EH (cell line): ENCODE results near the gene MICAL3.
"Not testable (repeated sequence)": the region's sequence is repeated elsewhere in the genome, so short reads cannot be mapped to it uniquely, and the experiment has no call there.

Experiments used
- DNase-seq: peaks from one replicate; pipeline ENCODE4 v3.0.0-alpha.2; 2015; ENCODE audit warnings: low read depth

The MICAL3 gene

DNA sequence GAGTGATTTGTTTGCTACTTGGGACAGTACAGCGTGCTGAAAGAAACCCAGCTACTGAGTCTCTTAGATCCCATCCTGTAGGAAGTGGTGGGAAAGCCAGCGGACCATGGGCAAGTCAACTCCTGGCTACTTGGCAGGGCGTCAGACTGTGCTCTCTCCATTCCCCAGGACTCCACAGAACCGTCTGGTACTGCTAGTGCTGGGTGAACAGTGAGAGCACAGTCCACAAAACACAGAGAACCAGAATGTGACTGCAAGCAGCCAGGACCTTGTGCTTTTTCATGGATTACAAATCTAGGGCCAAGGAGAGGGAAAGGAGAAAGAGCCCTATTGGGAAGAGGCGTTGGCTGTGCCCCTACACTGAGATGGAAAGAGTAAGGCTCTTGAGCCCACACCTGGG is 260.3 kb downstream of the MICAL3 start:
- no peak for DNase-seq

DNA sequence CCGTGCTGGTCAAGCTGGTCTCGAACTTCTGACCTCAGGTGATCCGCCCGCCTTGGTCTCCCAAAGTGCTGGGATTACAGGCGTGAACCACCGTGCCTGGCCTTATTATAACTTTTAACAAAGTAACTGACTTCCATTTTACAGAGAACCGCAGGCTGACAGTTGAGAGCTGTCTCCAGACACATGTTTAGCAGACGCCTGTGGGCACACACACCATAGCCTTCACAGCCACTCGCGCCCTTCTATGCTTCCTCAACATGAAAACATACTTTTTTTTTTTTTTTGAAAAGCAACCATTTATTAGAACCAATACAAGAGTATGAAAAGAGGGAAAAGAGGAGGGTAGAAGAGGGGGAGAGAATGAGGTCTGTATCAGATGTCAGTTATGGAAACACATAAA is 260.9 kb downstream of the MICAL3 start:
- not testable (repeated sequence) for DNase-seq

DNA sequence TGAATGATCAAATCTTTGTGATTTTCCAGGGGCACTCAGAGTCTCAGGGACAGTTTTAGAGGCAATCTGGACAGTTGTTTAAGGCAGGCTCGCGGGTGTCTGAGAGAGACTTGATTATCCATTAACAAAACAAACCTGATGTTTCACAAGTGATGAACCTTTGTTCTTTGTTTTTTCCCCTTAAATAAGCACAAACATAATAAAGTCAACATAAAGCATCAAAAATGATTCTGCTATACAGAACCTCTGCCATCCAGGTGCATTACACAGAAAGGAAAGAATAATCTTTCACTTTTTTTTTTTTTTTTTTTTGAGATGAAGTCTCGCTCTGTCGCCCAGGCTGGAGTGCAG is 263.2 kb downstream of the MICAL3 start:
- no peak for DNase-seq

DNA sequence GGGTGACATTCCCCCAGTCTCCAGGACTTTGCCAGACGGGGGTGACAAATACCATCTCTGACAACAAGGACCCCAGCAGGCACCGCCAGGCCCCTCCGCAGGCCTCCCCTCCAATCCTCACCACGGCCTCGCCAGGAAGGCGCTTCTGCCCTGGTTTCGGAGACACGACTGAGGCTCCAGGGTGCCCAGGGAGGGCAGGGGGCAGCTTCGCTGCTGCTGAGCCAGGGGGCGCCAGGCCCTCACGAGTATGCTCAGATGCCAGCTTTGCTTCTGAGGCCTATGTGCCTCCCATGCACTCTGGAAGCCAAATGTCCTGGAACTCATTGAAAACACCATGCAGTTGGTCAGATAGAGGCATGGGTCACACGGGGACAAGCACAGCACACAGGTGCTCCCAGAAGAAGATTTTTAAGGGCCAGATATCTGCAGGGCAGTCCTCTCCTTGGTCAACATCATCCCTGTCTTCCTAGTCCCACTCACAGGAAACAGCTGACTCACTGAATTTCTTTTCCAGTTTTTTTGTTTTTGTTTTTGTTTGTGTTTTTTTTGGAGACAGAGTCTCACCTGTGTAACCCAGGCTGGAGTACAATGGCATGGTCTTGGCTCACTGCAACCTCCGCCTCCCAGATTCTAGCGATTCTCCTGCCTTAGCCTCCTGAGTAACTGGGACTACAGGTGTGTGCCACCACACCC is 270.0 kb downstream of the MICAL3 start:
- peak; percentile 18 for DNase-seq

DNA sequence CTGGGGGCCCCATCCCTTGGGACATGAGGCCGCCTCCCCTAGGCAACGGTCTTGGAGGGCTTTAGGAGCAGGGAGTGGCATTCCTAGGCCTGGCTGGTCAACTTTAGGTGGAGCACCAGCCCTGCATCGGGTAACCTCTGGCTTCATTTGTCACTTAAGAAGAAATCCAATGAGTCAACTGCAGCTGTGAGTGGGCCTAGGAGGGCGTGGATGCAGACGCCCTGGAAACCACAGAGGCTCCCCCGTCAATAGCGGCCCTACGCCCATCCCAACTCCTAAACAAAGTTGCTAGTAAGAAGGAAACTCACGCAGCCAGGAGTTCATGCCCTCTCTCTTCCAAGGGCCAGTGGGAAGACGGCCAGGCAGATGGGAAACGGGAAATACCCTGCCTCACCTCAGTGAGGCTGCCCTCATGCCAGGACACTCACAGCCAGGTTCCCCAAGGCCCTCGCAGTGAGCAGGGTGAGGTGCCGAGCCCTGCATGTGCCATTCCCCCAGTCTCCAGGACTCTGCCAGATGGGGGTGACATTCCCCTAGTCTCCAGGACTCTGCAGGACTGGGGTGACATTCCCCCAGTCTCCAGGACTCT is 270.9 kb downstream of the MICAL3 start:
- DNase-seq: no peak

DNA sequence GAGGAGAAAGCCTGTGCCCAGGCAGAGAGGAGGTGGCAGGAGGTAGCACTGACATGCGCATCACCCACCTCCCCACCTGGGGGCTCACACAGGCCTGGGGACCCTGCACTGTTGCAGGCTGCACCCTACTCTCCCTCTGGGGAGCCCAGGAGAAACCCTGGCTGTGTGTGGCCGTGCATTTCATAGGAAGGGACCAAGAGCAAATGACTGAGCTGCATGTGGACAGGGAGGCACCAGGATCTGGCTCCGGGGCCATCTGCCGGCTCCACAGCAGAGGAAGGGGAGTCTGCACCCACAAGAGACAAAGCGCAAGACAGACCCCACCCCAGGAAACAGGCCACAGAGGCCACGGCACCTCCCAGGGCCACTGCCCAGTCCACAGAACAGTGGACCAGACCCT is 272.8 kb downstream of the MICAL3 start:
- DNase-seq: no peak

DNA sequence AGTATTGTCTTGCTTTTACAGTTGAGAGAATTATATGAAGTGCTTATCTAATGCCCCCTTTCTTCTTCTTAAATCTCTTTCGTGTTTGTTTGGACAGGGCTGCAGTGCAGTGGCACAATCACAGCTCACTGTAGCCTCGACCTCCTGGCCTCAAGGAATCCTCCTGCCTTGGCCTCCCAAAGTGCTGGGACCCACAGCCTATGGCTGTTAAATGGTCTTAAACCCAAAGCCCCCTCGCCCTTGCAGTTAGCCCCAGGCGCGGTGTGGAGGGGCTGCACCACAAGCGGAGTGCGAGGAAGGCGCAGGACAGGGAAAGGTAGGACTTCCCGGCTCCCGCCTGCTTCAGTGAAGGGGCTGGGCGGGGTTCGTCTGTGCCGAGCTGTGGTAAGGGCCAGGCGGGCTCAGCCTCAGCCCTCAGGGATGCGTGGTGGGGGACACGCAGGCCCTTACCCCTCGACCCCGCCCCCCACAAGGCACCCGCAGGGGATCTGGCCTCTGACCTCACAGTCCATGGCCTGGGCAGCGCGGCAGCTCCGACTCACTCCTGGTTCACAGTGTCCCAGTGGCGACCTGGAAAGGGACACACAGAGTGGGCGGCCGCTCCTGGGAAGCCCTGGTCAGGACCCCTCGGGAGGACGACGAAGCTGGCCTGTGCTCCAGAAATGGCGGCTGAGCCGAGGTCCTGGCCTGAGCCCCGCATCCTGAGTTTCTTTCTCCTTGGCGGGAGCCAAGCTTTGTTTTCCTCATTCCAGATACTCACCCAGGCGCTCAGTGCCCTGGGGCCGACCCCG is 274.6 kb downstream of the MICAL3 start:
- DNase-seq: no peak

DNA sequence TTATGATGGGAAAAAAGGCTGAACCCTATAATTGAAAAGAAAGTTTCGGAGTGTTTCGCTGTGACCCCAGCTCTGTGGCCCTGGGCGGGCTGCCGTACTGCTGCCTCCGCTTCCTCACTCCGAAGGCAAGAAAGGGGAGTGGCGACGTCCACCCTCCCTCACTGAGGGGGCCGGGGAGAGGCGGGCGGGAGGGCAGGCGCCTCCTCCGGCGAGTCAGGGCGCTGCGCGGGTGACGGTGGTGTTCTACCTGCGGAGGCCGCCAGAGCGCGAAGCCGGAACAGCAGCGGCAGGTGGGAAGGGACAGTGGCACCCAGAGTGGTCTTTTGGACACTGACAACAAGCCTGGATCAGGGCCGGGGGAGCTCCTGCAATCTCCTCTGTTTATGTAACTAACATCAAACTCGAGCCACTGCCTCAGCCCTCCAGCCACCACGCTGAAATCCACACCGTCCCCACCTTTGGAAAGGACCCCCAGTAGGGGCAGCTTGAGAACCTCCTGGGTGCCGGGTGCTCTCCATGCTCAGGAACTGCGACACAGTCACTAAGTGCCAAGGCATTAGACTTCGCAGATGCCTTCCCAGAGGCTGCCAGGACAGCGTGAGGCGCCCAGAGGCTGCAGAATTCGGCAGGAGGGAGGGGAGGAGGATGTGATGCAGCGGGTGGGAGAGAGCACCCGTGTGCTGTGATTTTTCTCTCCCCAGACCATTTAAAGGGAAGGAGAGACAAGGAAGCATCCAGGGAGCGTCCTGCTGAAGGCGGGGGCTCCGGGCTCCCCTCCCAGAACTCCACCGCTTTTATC is 275.6 kb downstream of the MICAL3 start:
- DNase-seq: no peak

DNA sequence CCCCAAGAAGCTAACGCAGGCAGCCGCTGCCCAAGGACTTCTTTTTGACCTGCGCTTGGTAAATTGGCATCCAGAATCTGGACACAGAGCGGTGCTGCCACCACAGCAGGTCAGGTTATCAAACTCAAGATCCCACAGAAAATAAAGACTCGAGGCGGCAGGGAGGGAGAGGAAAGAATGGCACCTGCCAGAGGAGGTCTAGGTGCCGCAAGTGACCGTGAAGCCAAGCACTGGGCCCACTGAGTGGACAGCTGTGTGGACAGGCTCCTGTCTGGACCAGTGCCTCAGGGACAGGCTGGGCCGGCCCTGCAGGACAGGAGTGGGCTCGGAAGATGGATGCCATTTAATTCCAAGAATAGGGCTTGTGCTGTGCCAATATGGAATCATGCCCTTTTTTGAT is 277.4 kb downstream of the MICAL3 start:
- DNase-seq: no peak

DNA sequence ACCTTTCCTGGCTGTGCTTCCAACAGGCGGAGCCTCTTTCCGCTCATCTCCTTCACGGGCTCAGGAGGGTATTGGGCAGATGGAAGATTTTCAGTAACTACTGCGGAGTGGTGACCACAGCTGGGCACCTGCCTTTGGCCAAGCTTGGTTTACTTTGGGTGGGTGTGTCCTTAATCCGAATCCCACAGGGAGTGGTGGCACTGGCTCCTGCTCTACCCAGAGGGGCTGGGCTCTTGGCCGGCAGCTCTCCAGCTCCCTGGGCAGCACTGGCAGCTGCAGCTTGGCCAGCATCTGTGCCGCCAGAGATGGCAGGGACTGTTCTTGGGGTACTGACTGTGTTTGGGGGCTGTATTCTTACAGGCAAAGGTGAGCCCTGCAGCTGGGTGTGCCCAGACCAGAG is 279.9 kb downstream of the MICAL3 start:
- no peak for DNase-seq

DNA sequence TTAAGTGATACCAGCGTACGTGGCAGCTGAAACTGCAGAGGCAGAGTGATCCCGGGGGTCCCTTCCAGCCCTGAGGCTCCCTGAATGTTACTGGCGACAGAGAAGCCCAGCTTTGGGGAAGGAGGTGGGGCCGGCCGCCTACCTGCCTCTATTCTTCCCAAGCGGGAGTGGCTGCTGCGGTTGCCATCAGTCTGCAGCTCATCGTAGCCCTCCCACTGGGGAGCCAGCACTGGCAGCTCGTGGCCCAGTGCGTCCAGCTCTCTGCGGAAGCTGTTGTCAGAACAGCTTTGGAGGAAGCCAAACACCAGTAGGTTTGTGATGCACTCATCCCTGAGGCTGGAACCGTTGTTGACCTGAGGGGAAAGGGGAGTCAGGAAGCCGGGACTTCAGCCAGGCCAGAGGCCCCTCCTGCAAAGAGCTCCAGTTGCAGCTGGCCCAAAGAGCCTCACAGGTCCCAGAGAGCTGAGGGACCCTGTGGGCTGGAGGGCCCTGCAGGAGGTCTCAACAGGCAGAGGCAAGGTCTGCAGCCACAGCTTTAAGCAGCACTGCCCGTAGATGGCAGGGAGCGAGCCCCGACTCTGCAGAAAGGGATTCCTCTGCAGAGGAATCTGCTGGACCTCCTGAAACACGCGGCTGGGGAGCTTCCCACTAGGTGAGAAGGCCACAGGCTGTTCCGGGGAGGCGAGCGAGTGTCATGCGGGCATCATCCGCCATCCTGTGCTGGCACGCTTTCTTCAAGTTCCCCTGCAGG is 280.5 kb downstream of the MICAL3 start:
- DNase-seq: no peak

DNA sequence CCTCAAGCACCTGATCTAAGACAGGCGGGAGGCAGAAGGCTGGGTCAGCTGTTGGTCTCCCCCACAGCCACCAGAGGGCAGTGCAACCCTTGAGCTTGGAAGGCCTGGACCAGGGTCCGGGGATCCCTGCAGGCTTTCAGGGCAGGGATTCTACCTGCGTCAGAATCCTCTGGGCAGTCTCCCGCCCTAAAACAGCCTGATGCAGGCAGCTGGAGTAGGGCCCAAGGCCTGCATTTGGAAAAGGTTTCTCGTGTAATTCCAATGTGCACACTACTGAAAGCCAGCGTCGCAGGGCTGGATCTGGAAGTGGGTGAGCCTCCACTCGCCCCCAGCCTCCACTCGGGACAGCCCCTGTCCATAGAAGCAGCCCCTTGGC is 281.8 kb downstream of the MICAL3 start:
- peak; percentile 62 for DNase-seq

DNA sequence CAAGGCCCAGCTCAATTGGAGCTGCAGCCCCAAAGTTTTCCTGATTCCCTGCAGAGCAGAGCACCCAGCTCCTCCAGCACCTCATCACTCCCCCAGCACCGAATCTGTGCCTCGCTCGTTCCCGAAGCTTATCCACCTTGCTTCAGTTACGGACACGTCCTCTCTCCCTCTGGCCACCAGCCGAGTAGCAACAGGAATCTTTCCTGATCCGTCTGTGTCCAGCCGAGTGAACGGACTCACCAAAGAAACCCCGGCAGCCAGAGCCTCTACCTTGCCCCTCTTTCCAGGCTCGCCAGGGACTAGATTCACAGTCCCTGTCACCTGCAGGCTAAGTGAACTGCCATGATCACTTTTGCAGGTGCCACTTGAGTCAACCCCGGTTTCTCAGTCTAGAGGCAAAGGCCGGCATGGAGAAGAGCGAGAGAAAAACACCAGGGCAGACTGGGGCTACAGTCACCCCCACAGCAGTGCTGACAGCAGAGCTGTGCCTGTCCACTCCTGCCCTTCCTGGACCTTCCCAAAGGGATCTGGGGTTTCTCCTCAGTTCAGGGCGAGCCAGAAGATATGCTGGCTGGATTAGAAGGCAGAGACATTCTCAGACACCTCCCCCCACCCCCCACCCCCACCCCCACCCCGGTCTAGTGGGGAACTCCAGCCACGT is 282.4 kb downstream of the MICAL3 start:
- no peak for DNase-seq

DNA sequence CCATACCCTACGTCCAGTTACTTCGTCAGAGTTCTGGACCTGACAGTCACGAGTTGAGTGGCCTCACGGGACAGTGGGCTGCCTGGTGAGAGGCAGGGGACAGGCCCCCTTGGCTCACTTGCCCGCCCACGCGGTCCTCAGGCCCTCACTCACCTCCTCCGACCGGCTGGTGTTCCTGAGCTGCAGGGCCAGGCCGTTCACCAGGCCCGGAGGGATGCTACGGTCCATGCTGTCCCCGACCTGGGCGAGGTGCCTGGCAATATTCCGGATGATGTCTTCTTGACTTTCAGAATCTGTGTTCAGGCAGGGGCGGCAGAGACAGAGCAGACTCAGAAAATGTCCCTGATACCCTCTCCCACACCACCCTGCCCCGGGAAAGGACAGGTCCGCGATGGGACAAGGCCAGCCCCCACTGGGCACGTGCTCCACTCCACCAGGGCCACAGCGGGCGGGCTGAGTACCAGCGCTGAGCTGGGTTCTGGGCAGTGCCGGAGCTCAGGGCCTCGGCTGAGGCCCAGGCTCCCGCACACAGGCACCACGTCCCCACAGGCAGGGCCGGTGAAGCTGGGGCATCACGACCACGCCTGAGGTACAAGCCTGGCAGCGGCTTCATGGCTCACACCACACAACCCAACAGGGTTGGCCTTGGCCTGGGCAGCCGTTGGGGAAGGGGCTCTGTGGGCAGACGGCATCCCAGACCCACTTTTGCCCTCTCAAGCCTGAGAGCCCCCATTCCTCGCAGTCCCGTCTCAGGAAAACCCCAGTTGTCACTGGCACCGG is 285.0 kb downstream of the MICAL3 start:
- no peak for DNase-seq

DNA sequence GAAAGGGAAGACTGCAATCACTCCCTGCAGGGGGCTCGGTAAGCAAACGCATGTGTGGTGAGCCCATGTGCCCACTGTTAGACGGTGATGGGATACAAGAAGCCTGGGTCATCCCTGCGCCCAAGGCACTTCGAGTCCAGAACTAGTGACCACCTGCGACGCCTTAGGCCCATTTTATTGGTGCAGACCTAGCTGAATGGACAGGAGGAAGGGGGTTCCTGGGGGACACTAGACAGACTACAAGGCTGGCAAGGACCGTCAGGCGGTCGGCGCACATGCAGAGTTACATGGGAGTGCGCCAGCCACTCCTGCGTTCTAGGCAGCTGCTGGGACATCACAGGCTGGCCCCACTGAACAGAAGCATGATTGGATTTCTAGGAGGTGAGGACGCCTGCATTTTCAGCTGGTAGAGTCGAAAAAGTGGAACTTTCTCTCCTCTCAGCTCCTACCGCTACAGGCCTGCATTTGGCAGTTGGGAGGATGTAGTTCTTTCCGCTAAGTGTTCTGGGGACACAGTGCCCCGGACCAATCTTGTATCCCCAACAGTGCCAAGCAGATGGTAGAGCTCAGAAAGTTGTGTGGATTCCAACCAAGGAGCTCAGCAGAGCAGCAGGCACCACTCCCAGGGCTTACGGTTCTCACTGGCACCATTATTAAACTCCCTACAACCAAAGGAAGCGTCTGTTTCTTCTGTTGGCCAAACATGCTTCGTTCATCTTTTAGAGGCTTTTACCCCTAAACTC is 285.8 kb downstream of the MICAL3 start:
- no peak for DNase-seq
